OCI-LY1 (cell line): Measurements from ENCODE around the gene NUFIP2.

Source experiments
- H2AFZ ChIP-seq: fragments of 200-600 bp; sonication (generic), shearing (Covaris generic); 2 replicates; pipeline ENCODE4 v1.6.0; 2014; ENCODE audit warnings: antibody characterized with exemption, mild to moderate bottlenecking, low read length
- H3F3A ChIP-seq: fragments of 200-600 bp; sonication (generic), shearing (Covaris generic); 2 replicates; pipeline ENCODE4 v1.6.0; 2014; ENCODE audit warnings: mild to moderate bottlenecking, antibody characterized with exemption, low read length, moderate library complexity; ENCODE audit not compliant: insufficient read depth
- H3K27ac ChIP-seq: fragments of 200-600 bp; sonication (generic); 2 replicates; pipeline ENCODE4 v1.5.1; 2014; ENCODE audit warnings: low read length, mixed run types, mild to moderate bottlenecking, low read depth; ENCODE audit not compliant: poor library complexity, severe bottlenecking
- H3K27me3 ChIP-seq: fragments of 200-600 bp; sonication (generic); 2 replicates; pipeline ENCODE4 v1.6.0; 2014; ENCODE audit warnings: antibody characterized with exemption, mild to moderate bottlenecking, low read length, moderate library complexity; ENCODE audit not compliant: insufficient read depth
- H3K36me3 ChIP-seq: fragments of 200-600 bp; sonication (generic); 2 replicates; pipeline ENCODE4 v1.6.1; 2014; ENCODE audit warnings: mild to moderate bottlenecking, antibody characterized with exemption, low read length, moderate library complexity, mixed read lengths; ENCODE audit not compliant: insufficient read depth
- H3K4me1 ChIP-seq: fragments of 200-600 bp; sonication (generic); 2 replicates; pipeline ENCODE4 v1.5.1; 2014; ENCODE audit warnings: mild to moderate bottlenecking, low read length, moderate library complexity; ENCODE audit not compliant: insufficient read depth, severe bottlenecking
- H3K4me2 ChIP-seq: fragments of 200-600 bp; sonication (generic), shearing (Covaris generic); 2 replicates; pipeline ENCODE4 v1.6.1; 2014; ENCODE audit warnings: low read length
- H3K4me3 ChIP-seq: fragments of 200-600 bp; sonication (generic); 2 replicates; pipeline ENCODE4 v1.5.1; 2014; ENCODE audit warnings: low read length, low read depth, mild to moderate bottlenecking, mixed read lengths; ENCODE audit not compliant: poor library complexity, severe bottlenecking
- H3K79me2 ChIP-seq: fragments of 200-600 bp; shearing (Covaris generic); 2 replicates; pipeline ENCODE4 v1.6.1; 2016; ENCODE audit warnings: mixed run types, low read length, mixed read lengths; ENCODE audit not compliant: insufficient read depth
- H3K9ac ChIP-seq: fragments of 200-600 bp; sonication (generic), shearing (Covaris generic); 2 replicates; pipeline ENCODE4 v1.6.1; 2014; ENCODE audit warnings: mild to moderate bottlenecking, low read length, mixed read lengths
- H3K9me2 ChIP-seq: fragments of 200-600 bp; sonication (generic), shearing (Covaris generic); 2 replicates; pipeline ENCODE4 v1.6.1; 2014; ENCODE audit warnings: low read depth, mild to moderate bottlenecking, low read length, mixed read lengths
- H3K9me3 ChIP-seq: fragments of 200-600 bp; shearing (Covaris generic); 2 replicates; pipeline ENCODE4 v1.6.1; 2014; ENCODE audit warnings: low read length, mixed read lengths
- H4K20me1 ChIP-seq: fragments of 200-600 bp; sonication (generic), shearing (Covaris generic); 2 replicates; pipeline ENCODE4 v1.6.0; 2016; ENCODE audit warnings: mild to moderate bottlenecking, low read length; ENCODE audit not compliant: insufficient read depth
- EZH2 ChIP-seq: fragments of 200-600 bp; sonication (generic), shearing (Covaris generic); IDR thresholded peaks from 2 replicates; pipeline ENCODE4 v1.8.0; 2017; ENCODE audit warnings: borderline replicate concordance, mixed run types, mild to moderate bottlenecking, antibody characterized with exemption, low read length, moderate library complexity, mixed read lengths
- TF ChIP-seq, protein P1 (sequence below): fragments of 200-600 bp; sonication (generic), shearing (Covaris generic); IDR thresholded peaks from 2 replicates; pipeline ENCODE4 v1.5.1; 2017; ENCODE audit warnings: mild to moderate bottlenecking, antibody characterized with exemption, low read length, moderate library complexity, mixed read lengths

Gene NUFIP2

DNA sequence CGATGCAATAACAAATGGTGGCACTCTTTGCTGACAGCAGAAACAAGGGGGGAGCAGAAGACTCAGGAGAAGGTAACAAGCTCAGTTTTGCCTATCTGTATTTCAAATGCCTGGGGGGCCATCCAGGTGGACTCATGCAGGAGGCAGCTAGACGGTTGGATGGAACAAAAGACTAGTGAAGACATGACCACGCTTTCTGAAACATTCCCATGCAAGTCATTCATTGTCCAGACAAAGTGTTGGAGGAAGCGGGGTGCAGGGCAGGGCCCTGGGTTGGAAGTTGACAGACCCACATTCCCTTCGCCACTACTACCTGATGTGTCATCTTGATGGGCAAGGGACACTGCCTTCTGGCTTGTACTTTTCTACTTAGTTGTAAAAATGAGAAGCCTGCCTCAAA lies 77.1 kb downstream of the NUFIP2 start:
- Histone ChIP-seq H2AFZ (no peak overlapping the region), H3K9ac (no peak overlapping the region), H3K36me3 (no peaks in the 10 kb centered on the region), H3K4me2 (no peak overlapping the region), H3K4me3 (no peak overlapping the region), H3F3A (no peaks in the 10 kb centered on the region), H3K9me3 (no peaks in the 10 kb centered on the region), H3K27me3 (no peaks in the 10 kb centered on the region), H3K27ac (no peak overlapping the region), H3K4me1 (peaks cover 9% of the 10 kb centered on the region), H3K79me2 (no peaks in the 10 kb centered on the region), H4K20me1 (no peaks in the 10 kb centered on the region), H3K9me2 (no peaks in the 10 kb centered on the region)
- TF ChIP-seq, protein P1, sequence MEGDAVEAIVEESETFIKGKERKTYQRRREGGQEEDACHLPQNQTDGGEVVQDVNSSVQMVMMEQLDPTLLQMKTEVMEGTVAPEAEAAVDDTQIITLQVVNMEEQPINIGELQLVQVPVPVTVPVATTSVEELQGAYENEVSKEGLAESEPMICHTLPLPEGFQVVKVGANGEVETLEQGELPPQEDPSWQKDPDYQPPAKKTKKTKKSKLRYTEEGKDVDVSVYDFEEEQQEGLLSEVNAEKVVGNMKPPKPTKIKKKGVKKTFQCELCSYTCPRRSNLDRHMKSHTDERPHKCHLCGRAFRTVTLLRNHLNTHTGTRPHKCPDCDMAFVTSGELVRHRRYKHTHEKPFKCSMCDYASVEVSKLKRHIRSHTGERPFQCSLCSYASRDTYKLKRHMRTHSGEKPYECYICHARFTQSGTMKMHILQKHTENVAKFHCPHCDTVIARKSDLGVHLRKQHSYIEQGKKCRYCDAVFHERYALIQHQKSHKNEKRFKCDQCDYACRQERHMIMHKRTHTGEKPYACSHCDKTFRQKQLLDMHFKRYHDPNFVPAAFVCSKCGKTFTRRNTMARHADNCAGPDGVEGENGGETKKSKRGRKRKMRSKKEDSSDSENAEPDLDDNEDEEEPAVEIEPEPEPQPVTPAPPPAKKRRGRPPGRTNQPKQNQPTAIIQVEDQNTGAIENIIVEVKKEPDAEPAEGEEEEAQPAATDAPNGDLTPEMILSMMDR = no peak
- TF ChIP-seq EZH2 = no peak

DNA sequence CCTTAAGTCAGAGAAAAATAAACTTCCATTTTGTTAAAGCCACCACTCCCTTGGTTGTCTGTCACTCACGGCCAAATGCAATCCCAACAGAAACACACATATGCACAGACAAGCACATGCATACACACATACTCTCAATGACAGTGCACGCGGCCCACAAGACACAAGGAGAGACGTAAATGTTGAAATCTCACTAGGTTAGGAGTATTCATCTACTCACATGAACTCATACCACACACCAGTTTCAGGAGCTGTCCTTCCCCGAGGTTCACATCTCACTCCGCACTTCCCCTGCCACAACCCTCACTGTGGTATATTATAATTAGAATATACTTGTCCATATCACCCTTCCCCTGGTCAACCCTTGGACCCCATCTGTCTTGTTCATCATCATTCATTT lies 77.8 kb downstream of the NUFIP2 start:
- Histone ChIP-seq H3K79me2 (no peaks in the 10 kb centered on the region), H3K27ac (no peak overlapping the region), H3K4me2 (no peak overlapping the region), H3K36me3 (no peaks in the 10 kb centered on the region), H3K9me2 (no peaks in the 10 kb centered on the region), H3K9me3 (no peaks in the 10 kb centered on the region), H3K4me3 (no peak overlapping the region), H3K4me1 (peaks cover 9% of the 10 kb centered on the region), H3F3A (no peaks in the 10 kb centered on the region), H3K9ac (no peak overlapping the region), H2AFZ (no peak overlapping the region), H3K27me3 (no peaks in the 10 kb centered on the region), H4K20me1 (no peaks in the 10 kb centered on the region)
- TF ChIP-seq, protein P1 = no peak
- no peak for TF ChIP-seq EZH2

DNA sequence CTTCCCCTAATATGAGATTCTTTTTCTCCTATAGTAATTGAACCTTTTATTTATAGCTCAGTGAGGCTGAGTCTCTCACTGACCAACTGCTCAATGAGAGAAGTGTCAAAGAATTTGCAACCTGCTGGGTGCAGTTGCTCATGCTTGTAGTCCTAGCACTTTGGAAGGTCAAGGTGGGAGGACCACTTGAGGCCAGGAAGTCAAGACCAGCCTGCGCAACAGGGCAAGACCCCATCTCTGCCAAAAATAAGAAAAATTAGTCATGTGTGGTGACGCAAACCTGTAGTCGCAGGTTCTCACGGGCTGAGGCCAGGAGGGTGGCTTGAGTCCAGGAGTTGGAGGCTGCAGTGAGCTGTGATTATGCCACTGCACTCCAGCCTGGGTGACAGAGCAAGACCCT lies 78.2 kb downstream of the NUFIP2 start:
- Histone ChIP-seq H3K36me3 (no peaks in the 10 kb centered on the region), H3K27me3 (no peaks in the 10 kb centered on the region), H3K4me3 (no peak overlapping the region), H3K79me2 (no peaks in the 10 kb centered on the region), H3K27ac (no peak overlapping the region), H3K9me3 (no peaks in the 10 kb centered on the region), H3K4me1 (peaks cover 9% of the 10 kb centered on the region), H3F3A (no peaks in the 10 kb centered on the region), H3K9me2 (no peaks in the 10 kb centered on the region), H3K9ac (no peak overlapping the region), H3K4me2 (no peak overlapping the region), H2AFZ (no peak overlapping the region), H4K20me1 (no peaks in the 10 kb centered on the region)
- TF ChIP-seq EZH2 = no peak
- TF ChIP-seq, protein P1 = no peak
